ENCODE data around the gene COPE. TPM values are rescaled to one million over a fixed set of nuclear protein-coding genes. Genes with fewer than 3 reads are reported as not detected.
A peak's percentile ranks its signal among the peaks of the same experiment; 100 is the strongest.

Gene COPE
- total RNA-seq, 1 donor from 2014 or later, result 177 TPM

DNA sequence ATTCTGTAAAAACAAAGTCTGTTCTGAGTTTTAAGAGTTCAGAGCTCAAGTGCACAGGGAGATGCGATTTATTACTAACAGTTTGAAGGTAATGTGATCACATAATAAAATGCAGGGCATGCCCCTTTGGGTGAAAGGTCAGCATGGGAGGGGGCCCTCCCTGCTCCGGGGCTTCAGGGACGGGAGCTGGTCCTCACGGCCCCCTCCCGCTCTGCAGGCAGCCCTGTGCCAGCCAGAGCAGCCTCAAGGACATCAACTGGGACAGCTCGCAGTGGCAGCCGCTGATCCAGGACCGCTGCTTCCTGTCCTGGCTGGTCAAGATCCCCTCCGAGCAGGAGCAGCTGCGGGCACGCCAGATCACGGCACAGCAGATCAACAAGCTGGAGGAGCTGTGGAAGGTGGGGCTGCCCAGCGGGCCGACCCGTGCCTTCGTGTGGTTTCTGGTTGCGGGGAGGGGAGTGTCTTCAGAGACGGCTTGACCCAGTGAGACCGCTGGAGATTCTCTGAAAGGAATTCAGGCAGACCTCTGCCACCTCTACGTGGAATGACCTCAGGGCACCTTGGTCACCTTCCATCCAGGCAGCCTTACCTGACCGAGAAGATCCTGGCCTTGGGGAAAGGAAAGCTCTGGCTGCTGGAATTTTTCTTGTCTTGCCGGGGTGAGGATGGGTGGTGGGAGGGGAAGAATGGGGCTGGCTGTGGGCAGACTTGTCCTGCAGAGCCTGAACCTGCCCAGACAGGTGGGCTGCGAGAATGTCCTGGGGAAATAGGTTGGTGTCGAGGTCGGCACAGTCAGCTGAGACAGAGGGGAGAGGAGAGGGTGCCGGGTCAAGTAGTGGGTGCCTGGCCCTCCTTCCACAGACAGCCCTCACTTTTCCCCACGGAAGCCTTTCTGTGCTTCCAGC is 68.5 kb downstream of the COPE start:
- peaks cover 3% of the 10 kb centered on the region for H3K27me3 Mint-ChIP-seq (ENCODE audit: unreplicated experiment)
- DNase-seq, result no peak
- H3K36me3 Mint-ChIP-seq (ENCODE audit: unreplicated experiment), result no peaks in the 10 kb centered on the region
- H3K4me1 Mint-ChIP-seq (ENCODE audit: low read depth, unreplicated experiment), result peaks cover 33% of the 10 kb centered on the region
- H3K9me3 Mint-ChIP-seq (ENCODE audit: unreplicated experiment), result peaks cover 3% of the 10 kb centered on the region
- no peak overlapping the region for H3K27ac Mint-ChIP-seq (ENCODE audit: unreplicated experiment)
- no peak overlapping the region for H3K4me3 Mint-ChIP-seq (ENCODE audit: unreplicated experiment)
- no peak for TF ChIP-seq CTCF (IDR thresholded peaks at IDR 0.05; ENCODE audit: partially characterized antibody, unreplicated experiment)

DNA sequence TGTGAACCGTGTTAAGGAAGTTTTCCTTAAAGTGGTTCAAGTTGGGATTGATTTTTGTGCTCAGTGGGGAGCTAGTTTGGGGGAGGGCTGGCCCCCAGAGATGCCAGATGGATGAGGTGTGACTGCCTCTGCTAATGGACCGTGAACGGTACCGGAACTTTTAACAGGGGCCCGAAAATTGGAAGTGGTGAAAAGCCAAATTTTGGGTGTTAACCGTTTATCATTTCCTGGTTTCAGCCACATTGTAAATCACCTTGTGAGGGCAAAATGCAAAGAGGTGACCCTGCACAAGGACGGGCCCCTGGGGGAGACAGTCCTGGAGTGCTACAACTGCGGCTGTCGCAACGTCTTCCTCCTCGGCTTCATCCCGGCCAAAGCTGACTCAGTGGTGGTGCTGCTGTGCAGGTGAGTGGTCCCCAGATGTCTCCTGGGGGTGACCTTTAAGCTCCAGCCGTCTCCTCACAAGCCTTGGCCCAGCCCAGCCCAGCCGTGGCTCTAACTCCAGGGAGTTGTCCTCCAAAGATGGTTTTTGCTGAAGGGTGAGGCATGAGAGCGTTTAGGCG is 69.3 kb downstream of the COPE start:
- TF ChIP-seq CTCF (IDR thresholded peaks at IDR 0.05; ENCODE audit: partially characterized antibody, unreplicated experiment), result no peak
- no peaks in the 10 kb centered on the region for H3K36me3 Mint-ChIP-seq (ENCODE audit: unreplicated experiment)
- H3K4me3 Mint-ChIP-seq (ENCODE audit: unreplicated experiment), result peak overlapping the region; percentile 36
- H3K4me1 Mint-ChIP-seq (ENCODE audit: low read depth, unreplicated experiment), result peaks cover 36% of the 10 kb centered on the region
- peak overlapping the region; percentile 23 for H3K27ac Mint-ChIP-seq (ENCODE audit: unreplicated experiment)
- peaks cover 2% of the 10 kb centered on the region for H3K9me3 Mint-ChIP-seq (ENCODE audit: unreplicated experiment)
- DNase-seq, result no peak
- peaks cover 1% of the 10 kb centered on the region for H3K27me3 Mint-ChIP-seq (ENCODE audit: unreplicated experiment)

Other genes with a start within 250 kb of the COPE start
- 28.8 TPM for gene CRTC1, start 235.7 kb downstream of the COPE start, total RNA-seq (ENCODE audit: unreplicated experiment)
- gene COMP, start 128.1 kb downstream of the COPE start, total RNA-seq (ENCODE audit: unreplicated experiment), result not detected
- 46.3 TPM for gene UPF1, start 87.4 kb downstream of the COPE start, total RNA-seq (ENCODE audit: unreplicated experiment)
- 15.3 TPM for gene CERS1, start 23.2 kb downstream of the COPE start, total RNA-seq (ENCODE audit: unreplicated experiment)
- gene DDX49, start 328 bp upstream of the COPE start, total RNA-seq (ENCODE audit: unreplicated experiment), result 51.4 TPM
- 217 TPM for gene HOMER3, start 21.8 kb upstream of the COPE start, total RNA-seq (ENCODE audit: unreplicated experiment)
- gene SUGP2, start 114.1 kb upstream of the COPE start, total RNA-seq (ENCODE audit: unreplicated experiment), result 201 TPM
- gene ARMC6, start 114.2 kb upstream of the COPE start, total RNA-seq (ENCODE audit: unreplicated experiment), result 32.8 TPM
- gene SLC25A42, start 144.6 kb upstream of the COPE start, total RNA-seq (ENCODE audit: unreplicated experiment), result 14.2 TPM
- 16.2 TPM for gene TMEM161A, start 219.1 kb upstream of the COPE start, total RNA-seq (ENCODE audit: unreplicated experiment)